Kidney (tissue), 14 donors: Measurements from ENCODE around the gene CFAP298. TPM values are rescaled to one million over a fixed set of nuclear protein-coding genes. Genes with fewer than 3 reads are reported as not detected.

Source experiments
- DNase-seq, 5 donors: peaks; one replicate each; pipeline ENCODE4 v3.0.0-alpha.2; 2013 to 2020
- FAIRE-seq: peaks from 2 replicates; lab custom pipeline; 2012; peaks lifted over from hg19 to GRCh38; lab: Jason Lieb, UNC
- H3K27ac ChIP-seq, 2 donors: one replicate each; pipeline ENCODE4 v1.7.0; 2013; ENCODE audit warnings: low read depth in 2 of 2, low read length in 2 of 2, inconsistent platforms in 1 of 2
- H3K27me3 ChIP-seq: one replicate; pipeline ENCODE4 v1.7.1; 2013; ENCODE audit warnings: low read length, inconsistent platforms; ENCODE audit not compliant: control insufficient read depth, insufficient read depth
- H3K36me3 ChIP-seq, 3 donors: one replicate each; pipeline versions ENCODE4 v1.7.0 to v1.7.1; 2013; ENCODE audit warnings: low read length in 3 of 3, control low read depth in 1 of 3, inconsistent platforms in 1 of 3; ENCODE audit not compliant: insufficient read depth in 3 of 3, control insufficient read depth in 2 of 3
- H3K4me1 ChIP-seq, 3 donors: one replicate each; pipeline versions ENCODE4 v1.7.0 to v1.7.1; 2013; ENCODE audit warnings: low read length in 3 of 3, inconsistent platforms in 1 of 3, low read depth in 1 of 3; ENCODE audit not compliant: control insufficient read depth in 2 of 3, insufficient read depth in 2 of 3
- H3K4me3 ChIP-seq, 3 donors: one replicate each; pipeline versions ENCODE4 v1.7.0 to v1.8.1; 2013; ENCODE audit warnings: low read length in 3 of 3, control low read depth in 1 of 3, inconsistent platforms in 1 of 3
- H3K9ac ChIP-seq, 3 donors: one replicate each; pipeline versions ENCODE4 v1.7.0 to v1.7.1; 2013; ENCODE audit warnings: low read length in 3 of 3, control low read depth in 1 of 3, inconsistent platforms in 1 of 3
- H3K9me3 ChIP-seq, 3 donors: one replicate each; pipeline versions ENCODE4 v1.7.0 to v1.7.1; 2013; ENCODE audit warnings: low read length in 3 of 3, control low read depth in 1 of 3, inconsistent platforms in 1 of 3; ENCODE audit not compliant: control insufficient read depth in 2 of 3, insufficient read depth in 1 of 3
- intact Hi-C: fragments of 100-400 bp; cut with DNase I; formaldehyde crosslinking; loops from one replicate; pipeline ENCODE4 v1.11.1; 2022
- polyA plus RNA-seq: library from polyadenylated mRNA; stranded (reverse); fragments of 350-450 nt; fragmentation: Illumina TruSeq; extraction: RNeasy Lipid Tissue Mini Kit (QIAGEN cat#74804); gene quantifications from one replicate; pipeline ENCODE4 v1.2.3, GENCODE V29; 2014; ENCODE audit warnings: low read depth, low replicate concordance; ENCODE audit not compliant: insufficient read depth
- total RNA-seq: library from RNA; stranded (reverse); fragmentation: NEBNext Ultra II Directional; extraction: Animal tissue kit (Norgen Biotek cat#: 25700); gene quantifications from one replicate; pipeline ENCODE4 v1.2.1, GENCODE V29; 2021
- TF ChIP-seq, protein P1 (sequence below): IDR thresholded peaks from 3 replicates; pipeline ENCODE4 v1.5.1; 2012; ENCODE audit warnings: mild to moderate bottlenecking, moderate library complexity, borderline replicate concordance; ENCODE audit not compliant: insufficient read depth; ENCODE audit errors: extremely low read depth
- donor health status: control.
- donor health status: control.
- donor health status: control.
- donor health status: control.
- donor health status: control.
- donor health status: DM: yes; HTN: yes; CAD: no.
- donor health status: Normal renal cell carcinoma (clear cell type).

CFAP298 gene
- total and polyA plus RNA-seq, 2 donors from 2014 or later: 43.8 to 46.9 TPM

GRCh38 chr21:32608851-32609250 is 3.3 kb downstream of the CFAP298 start:
- H3K27me3 ChIP-seq: no peaks in the 10 kb centered on the region
- FAIRE-seq (no peak), DNase-seq (no peak)
- H3K9ac ChIP-seq: no peak overlapping the region
- no peaks in the 10 kb centered on the region for H3K9me3 ChIP-seq
- intact Hi-C loops: no loop called here
- H3K27ac ChIP-seq: no peak overlapping the region
- H3K4me1 ChIP-seq: peaks cover 0 to 2% (median 0%) of the 10 kb centered on the region in 3 donors
- peaks cover 3 to 34% (median 30%) of the 10 kb centered on the region in 3 donors for H3K36me3 ChIP-seq
- TF ChIP-seq, protein P1, sequence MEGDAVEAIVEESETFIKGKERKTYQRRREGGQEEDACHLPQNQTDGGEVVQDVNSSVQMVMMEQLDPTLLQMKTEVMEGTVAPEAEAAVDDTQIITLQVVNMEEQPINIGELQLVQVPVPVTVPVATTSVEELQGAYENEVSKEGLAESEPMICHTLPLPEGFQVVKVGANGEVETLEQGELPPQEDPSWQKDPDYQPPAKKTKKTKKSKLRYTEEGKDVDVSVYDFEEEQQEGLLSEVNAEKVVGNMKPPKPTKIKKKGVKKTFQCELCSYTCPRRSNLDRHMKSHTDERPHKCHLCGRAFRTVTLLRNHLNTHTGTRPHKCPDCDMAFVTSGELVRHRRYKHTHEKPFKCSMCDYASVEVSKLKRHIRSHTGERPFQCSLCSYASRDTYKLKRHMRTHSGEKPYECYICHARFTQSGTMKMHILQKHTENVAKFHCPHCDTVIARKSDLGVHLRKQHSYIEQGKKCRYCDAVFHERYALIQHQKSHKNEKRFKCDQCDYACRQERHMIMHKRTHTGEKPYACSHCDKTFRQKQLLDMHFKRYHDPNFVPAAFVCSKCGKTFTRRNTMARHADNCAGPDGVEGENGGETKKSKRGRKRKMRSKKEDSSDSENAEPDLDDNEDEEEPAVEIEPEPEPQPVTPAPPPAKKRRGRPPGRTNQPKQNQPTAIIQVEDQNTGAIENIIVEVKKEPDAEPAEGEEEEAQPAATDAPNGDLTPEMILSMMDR: no peak
- no peak overlapping the region for H3K4me3 ChIP-seq

DNA sequence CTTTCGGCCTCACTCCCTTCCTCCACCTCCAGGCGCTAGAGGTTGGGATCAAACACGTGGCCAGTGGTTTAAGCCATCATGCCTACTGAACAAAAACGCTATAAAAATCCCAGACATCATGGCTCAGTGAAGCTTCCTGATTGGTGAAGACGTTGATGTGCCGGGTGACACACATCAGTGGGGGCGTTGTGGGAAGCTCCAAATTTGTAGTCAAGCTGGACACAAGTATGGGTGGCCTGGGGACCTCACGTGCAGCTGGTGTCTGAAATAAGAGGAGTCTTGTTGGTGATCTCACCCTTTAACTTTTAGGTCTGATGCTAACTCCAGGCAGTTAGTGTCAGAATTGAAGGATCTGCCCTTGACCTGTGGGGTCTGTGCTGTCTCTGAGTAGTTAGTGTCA is 6.7 kb downstream of the CFAP298 start:
- intact Hi-C loops: no loop called here
- FAIRE-seq: no peak

DNA sequence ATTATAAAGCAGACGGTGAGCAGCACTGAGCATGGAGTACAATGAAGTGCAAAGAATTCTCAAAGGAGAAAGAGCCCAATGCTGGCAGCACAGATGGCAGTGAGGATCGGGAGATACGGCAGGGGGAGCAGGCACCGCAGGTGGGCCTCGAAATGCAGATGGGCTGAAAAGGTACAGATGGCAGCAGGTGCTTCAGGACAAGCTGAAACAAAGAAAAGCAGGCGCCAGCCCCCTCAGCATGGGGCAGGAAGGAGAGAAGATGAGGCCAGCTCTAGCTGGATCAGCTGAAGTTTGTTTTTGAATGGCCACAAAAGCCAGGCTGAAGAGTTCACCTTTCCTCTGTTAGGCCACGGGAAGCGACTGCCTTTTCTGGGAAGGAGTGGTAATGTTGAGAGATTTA is 7.7 kb downstream of the CFAP298 start:
- Histone ChIP-seq H3K4me3 (no peak overlapping the region), H3K9me3 (no peaks in the 10 kb centered on the region), H3K4me1 (no peaks in the 10 kb centered on the region), H3K36me3 (peaks cover 7 to 69% (median 51%) of the 10 kb centered on the region in 3 donors), H3K27me3 (no peaks in the 10 kb centered on the region), H3K9ac (no peak overlapping the region), H3K27ac (no peak overlapping the region)
- FAIRE-seq: no peak
- DNase-seq: no peak
- TF ChIP-seq, protein P1: no peak
- intact Hi-C loops: no loop called here

More for the DNA sequence above, 6.7 kb downstream of the CFAP298 start:
- TF ChIP-seq, protein P1: no peak
- H3K9ac ChIP-seq: no peak overlapping the region
- no peak overlapping the region for H3K27ac ChIP-seq
- H3K4me1 ChIP-seq: no peaks in the 10 kb centered on the region
- H3K36me3 ChIP-seq: peaks cover 7 to 60% (median 45%) of the 10 kb centered on the region in 3 donors
- DNase-seq: no peak
- H3K27me3 ChIP-seq: no peaks in the 10 kb centered on the region
- H3K4me3 ChIP-seq: no peak overlapping the region
- H3K9me3 ChIP-seq: no peaks in the 10 kb centered on the region

DNA sequence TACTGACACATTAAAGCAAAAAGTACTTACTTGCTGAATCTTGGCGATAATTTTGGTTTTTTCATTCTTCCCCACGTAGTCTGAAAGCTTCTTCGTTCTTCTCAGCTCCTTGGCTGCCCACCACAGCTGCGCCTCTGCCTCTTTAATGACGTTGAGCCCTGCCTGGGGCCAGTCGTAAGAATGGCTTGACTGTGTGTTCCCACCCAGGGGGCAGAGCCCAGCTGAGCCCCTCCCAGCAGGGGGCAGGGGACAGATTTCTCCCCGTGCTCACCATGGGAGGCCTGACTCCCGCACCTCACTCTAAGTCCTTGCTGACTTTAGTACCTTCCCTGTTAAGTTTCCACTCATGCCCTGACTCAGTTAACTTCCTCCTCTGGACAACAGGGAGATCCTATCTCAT is 9.0 kb downstream of the CFAP298 start:
- Histone ChIP-seq H3K9me3 (no peaks in the 10 kb centered on the region), H3K4me3 (no peak overlapping the region), H3K27me3 (no peaks in the 10 kb centered on the region), H3K27ac (no peak overlapping the region), H3K4me1 (no peaks in the 10 kb centered on the region), H3K36me3 (peaks cover 7 to 68% (median 52%) of the 10 kb centered on the region in 3 donors), H3K9ac (no peak overlapping the region)
- intact Hi-C loops: no loop called here
- TF ChIP-seq, protein P1: no peak
- DNase-seq (no peak), FAIRE-seq (no peak)
